EL (cell line): Measurements from ENCODE around the gene TAF5.
"Not testable (repeated sequence)": the region's sequence is repeated elsewhere in the genome, so short reads cannot be mapped to it uniquely, and the experiment has no call there.

Experiments used
- DNase-seq: peaks from one replicate; pipeline ENCODE4 v3.0.0-alpha.2; 2016

TAF5 gene

GRCh38 chr10:103367782-103368518 lies at the start of gene TAF5:
TAF5 (plus strand) TSS chr10:103367976; CDS start chr10:103367990, 14 bp downstream.
- peak; percentile 96 for DNase-seq

GRCh38 chr10:103327906-103328305 lies 39.9 kb upstream of the TAF5 start:
- no peak for DNase-seq

GRCh38 chr10:103333934-103334520 lies 33.7 kb upstream of the TAF5 start:
- DNase-seq, result peak; percentile 9

GRCh38 chr10:103334567-103334966 lies 33.2 kb upstream of the TAF5 start:
- no peak for DNase-seq

- DNase-seq, result no peak
These were observed 31.4 kb upstream of the TAF5 start for GRCh38 chr10:103336370-103336769.

- no peak for DNase-seq
These were observed 17.6 kb upstream of the TAF5 start for GRCh38 chr10:103350175-103350516.

- DNase-seq, result peak; percentile 83
These were observed 17.1 kb upstream of the TAF5 start, which contains the start of gene PCGF6 for GRCh38 chr10:103350517-103351260. PCGF6 (minus strand) TSS chr10:103351140; CDS start chr10:103351066, 74 bp downstream.

GRCh38 chr10:103353281-103353680 lies 14.5 kb upstream of the TAF5 start:
- no peak for DNase-seq

- not testable (repeated sequence) for DNase-seq
These were observed 13.2 kb upstream of the TAF5 start for GRCh38 chr10:103354567-103354966.

- no peak for DNase-seq
These were observed 11.7 kb upstream of the TAF5 start for GRCh38 chr10:103355906-103356599.

GRCh38 chr10:103359493-103359892 lies 8.3 kb upstream of the TAF5 start:
- DNase-seq, result not testable (repeated sequence)

GRCh38 chr10:103360791-103361190 lies 7.0 kb upstream of the TAF5 start:
- DNase-seq, result peak; percentile 31

GRCh38 chr10:103367379-103367781 lies 396 bp upstream of the TAF5 start:
- DNase-seq, result peak; percentile 3

GRCh38 chr10:103373544-103373943 lies 5.8 kb downstream of the TAF5 start:
- DNase-seq, result no peak

- DNase-seq, result no peak
These were observed 6.5 kb downstream of the TAF5 start for GRCh38 chr10:103374263-103374662.

GRCh38 chr10:103382769-103383168 lies 15.0 kb downstream of the TAF5 start:
- DNase-seq, result no peak

GRCh38 chr10:103394180-103394579 lies 26.4 kb downstream of the TAF5 start:
- no peak for DNase-seq

GRCh38 chr10:103395754-103396066 lies 27.9 kb downstream of the TAF5 start:
- DNase-seq, result peak; percentile 22

- peak; percentile 99 for DNase-seq
These were observed 28.5 kb downstream of the TAF5 start, which contains the start of the genes ATP5MK and PDCD11 for GRCh38 chr10:103396067-103396788. ATP5MK (minus strand) TSS chr10:103396475; CDS start chr10:103392457, 4,018 bp downstream. PDCD11 (plus strand) TSS chr10:103396626; CDS start chr10:103398427, 1,801 bp downstream.

GRCh38 chr10:103396789-103397087 lies 29.0 kb downstream of the TAF5 start:
- no peak for DNase-seq

- DNase-seq, result peak; percentile 10
These were observed 29.5 kb downstream of the TAF5 start for GRCh38 chr10:103397191-103397825.

GRCh38 chr10:103413564-103413963 lies 45.8 kb downstream of the TAF5 start:
- no peak for DNase-seq
